A549 (cell line): ENCODE results near the gene HLA-DPA1. TPM values are rescaled to one million over a fixed set of nuclear protein-coding genes. Genes with fewer than 3 reads are reported as not detected.
A peak's percentile ranks its signal among the peaks of the same experiment; 100 is the strongest.

Experiments
- ATAC-seq, 2 experiments: fragments of 200-7000 bp in 1 of 2; fragments of >200 bp in 1 of 2; cut with Nextera tagmentation in 1 of 2; cut with Tn5 transposase in 1 of 2; 3 replicates each; pipeline versions ENCODE4 v1.8.0 to v1.9.1; 2018 to 2020; ENCODE audit warnings: mild to moderate bottlenecking in 1 of 2, moderate library complexity in 1 of 2
- CTCF ChIA-PET: fragments of 300-600 bp; sonication (Branson Sonifier 250); formaldehyde crosslinking; extraction: SDS; loops from one replicate; lab custom pipeline; 2021; ENCODE audit warnings: antibody characterized with exemption, inconsistent platforms; lab: Yijun Ruan, JAX
- POLR2A ChIA-PET: fragments of 350-600 bp; formaldehyde crosslinking; extraction: SDS; loops from one replicate; lab custom pipeline; 2021; ENCODE audit warnings: antibody characterized with exemption, inconsistent platforms; lab: Yijun Ruan, JAX
- DNase-seq, 2 experiments: peaks; one replicate each; pipeline versions ENCODE4 v3.0.0 to v3.0.0-alpha.2; 2011 to 2016; ENCODE audit warnings: low read depth in 1 of 2, low spot score in 1 of 2
- FAIRE-seq: peaks from 2 replicates; lab custom pipeline; 2011; peaks lifted over from hg19 to GRCh38; lab: Jason Lieb, UNC
- H3K27ac ChIP-seq, 2 experiments: fragments of >200 bp; sonication (Bioruptor Twin); formaldehyde crosslinking; 3 replicates each; pipeline ENCODE4 v1.5.1; 2016 to 2017
- H3K4me1 ChIP-seq: fragments of >200 bp; sonication (Bioruptor Twin); formaldehyde crosslinking; 3 replicates; pipeline ENCODE4 v1.6.1; 2016
- H3K4me2 ChIP-seq: fragments of >200 bp; sonication (Bioruptor Twin); formaldehyde crosslinking; 3 replicates; pipeline ENCODE4 v1.6.1; 2016
- H3K4me3 ChIP-seq: fragments of >200 bp; sonication (Bioruptor Twin); formaldehyde crosslinking; 3 replicates; pipeline ENCODE4 v1.5.1; 2016
- H3K9me3 ChIP-seq: fragments of >200 bp; sonication (Bioruptor Twin); formaldehyde crosslinking; 3 replicates; pipeline ENCODE4 v1.6.1; 2016
- BHLHE40 ChIP-seq: IDR thresholded peaks from 2 replicates; pipeline ENCODE4 v1.6.1; 2012; ENCODE audit warnings: low read depth, low read length, inconsistent platforms
- CBX2 ChIP-seq: fragments of 200-600 bp; sonication (generic); IDR thresholded peaks from 2 replicates; pipeline ENCODE4 v1.6.1; 2016; ENCODE audit warnings: low read depth, mild to moderate bottlenecking, borderline replicate concordance
- CBX8 ChIP-seq: fragments of 200-600 bp; sonication (generic); IDR thresholded peaks from 2 replicates; pipeline ENCODE4 v1.6.1; 2016
- CHD2 ChIP-seq: fragments of 150-350 bp; IDR thresholded peaks from 2 replicates; pipeline ENCODE4 v1.6.1; 2014; ENCODE audit warnings: low read length; ENCODE audit not compliant: partially characterized antibody
- EHMT2 ChIP-seq: fragments of 200-600 bp; sonication (generic); IDR thresholded peaks from 2 replicates; pipeline ENCODE4 v1.6.1; 2016; ENCODE audit warnings: antibody characterized with exemption, low read depth, mild to moderate bottlenecking, moderate library complexity
- FOSB ChIP-seq: fragments of 250-450 bp; sonication (Bioruptor Pico); IDR thresholded peaks from 2 replicates; pipeline ENCODE4 v1.5.0; 2020; ENCODE audit warnings: mild to moderate bottlenecking, moderate library complexity
- FOXS1 ChIP-seq: fragments of 250-450 bp; sonication (Bioruptor Pico); IDR thresholded peaks from 2 replicates; pipeline ENCODE4 v1.5.0; 2020; ENCODE audit warnings: mild to moderate bottlenecking, moderate library complexity
- HEYL ChIP-seq: fragments of 250-450 bp; sonication (Bioruptor Pico); IDR thresholded peaks from 2 replicates; pipeline ENCODE4 v1.8.0; 2021; ENCODE audit warnings: mild to moderate bottlenecking, moderate library complexity
- JUNB ChIP-seq: fragments of >200 bp; sonication (Bioruptor Twin); formaldehyde crosslinking; IDR thresholded peaks from 2 replicates; pipeline ENCODE4 v1.6.1; 2016
- MYC ChIP-seq: IDR thresholded peaks from 2 replicates; pipeline ENCODE4 v1.6.1; 2012; ENCODE audit warnings: mild to moderate bottlenecking, inconsistent platforms, low read length, improper control_type of control experiment, borderline replicate concordance
- NR3C1 ChIP-seq: fragments of >200 bp; sonication (Bioruptor Twin); formaldehyde crosslinking; IDR thresholded peaks from 3 replicates; pipeline ENCODE4 v1.6.1; 2017
- RAD21 ChIP-seq, 2 experiments: fragments of >200 bp in 1 of 2; sonication (Bioruptor Twin) in 1 of 2; formaldehyde crosslinking in 1 of 2; IDR thresholded peaks in 1 of 2; conservative IDR thresholded peaks in 1 of 2; 2 replicates in 1 of 2; 3 replicates in 1 of 2; pipeline ENCODE4 v1.6.1; 2012 to 2018; ENCODE audit warnings: inconsistent platforms in 1 of 2
- SMC3 ChIP-seq: fragments of >200 bp; sonication (Bioruptor Twin); formaldehyde crosslinking; IDR thresholded peaks from 3 replicates; pipeline ENCODE4 v1.6.1; 2018; ENCODE audit warnings: inconsistent platforms
- TFCP2L1 ChIP-seq: fragments of 250-450 bp; sonication (Bioruptor Pico); IDR thresholded peaks from 2 replicates; pipeline ENCODE4 v1.5.0; 2021; ENCODE audit warnings: mild to moderate bottlenecking
- TP53 ChIP-seq: fragments of 250-450 bp; sonication (Bioruptor Pico); IDR thresholded peaks from 2 replicates; pipeline ENCODE4 v1.5.0; 2021; ENCODE audit warnings: mild to moderate bottlenecking, moderate library complexity
- WGBS: methylation state at CpG from one replicate; pipeline ENCODE4 v1.1.6; 2017; ENCODE audit errors: missing lambda C conversion rate; 5-methylcytosine and 5-hydroxymethylcytosine counted together
- polyA plus RNA-seq, 4 experiments: library from polyadenylated mRNA; depleted of rRNA in 3 of 4; stranded (reverse); fragments of >200 nt; fragmentation: RNase III in 1 of 4; extraction: RNeasy Plus Mini Kit Qiagen cat#74134 plus additional on column Dnase treatment in 1 of 4; gene quantifications; 2 replicates in 3 of 4; 3 replicates in 1 of 4; pipeline ENCODE4 v1.2.3, GENCODE V29; 2011 to 2017
- TF ChIP-seq, protein P1 (sequence below): fragments of >200 bp; sonication (Bioruptor Twin); formaldehyde crosslinking; IDR thresholded peaks from 3 replicates; pipeline ENCODE4 v1.6.1; 2016
- TF ChIP-seq, protein P2 (sequence below): fragments of >200 bp; sonication (Bioruptor Twin); formaldehyde crosslinking; IDR thresholded peaks from 3 replicates; pipeline ENCODE4 v1.5.1; 2016
- TF ChIP-seq, protein P3 (sequence below): fragments of 150-350 bp; IDR thresholded peaks from 2 replicates; pipeline ENCODE4 v1.6.1; 2014; ENCODE audit warnings: low read depth, mild to moderate bottlenecking, low read length

The HLA-DPA1 gene
- polyA plus RNA-seq, 2 of the 4 experiments (the other 2 are of a cell fraction) = 0.09 TPM; not detected in 1

DNA sequence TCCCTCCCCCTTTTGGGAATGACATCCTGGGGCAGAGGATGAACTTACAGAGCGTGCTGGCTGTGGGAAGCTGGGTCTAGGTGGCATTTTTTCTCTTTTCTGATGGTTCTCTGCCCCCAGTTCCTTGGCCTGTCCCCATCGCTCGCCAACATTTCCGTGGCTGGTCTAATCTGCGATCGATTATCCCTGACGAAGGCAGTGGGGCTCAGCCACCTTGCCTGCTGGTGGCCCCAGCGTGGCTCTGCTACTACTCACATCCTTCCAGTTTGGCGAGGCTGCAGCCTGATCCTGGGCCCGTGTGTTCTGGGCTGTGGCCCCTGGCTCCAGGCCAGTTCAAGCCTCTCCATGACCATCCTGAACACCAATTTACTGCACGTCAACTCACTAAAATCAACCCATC lies 57.7 kb downstream of the HLA-DPA1 start:
- no peak for FAIRE-seq

DNA sequence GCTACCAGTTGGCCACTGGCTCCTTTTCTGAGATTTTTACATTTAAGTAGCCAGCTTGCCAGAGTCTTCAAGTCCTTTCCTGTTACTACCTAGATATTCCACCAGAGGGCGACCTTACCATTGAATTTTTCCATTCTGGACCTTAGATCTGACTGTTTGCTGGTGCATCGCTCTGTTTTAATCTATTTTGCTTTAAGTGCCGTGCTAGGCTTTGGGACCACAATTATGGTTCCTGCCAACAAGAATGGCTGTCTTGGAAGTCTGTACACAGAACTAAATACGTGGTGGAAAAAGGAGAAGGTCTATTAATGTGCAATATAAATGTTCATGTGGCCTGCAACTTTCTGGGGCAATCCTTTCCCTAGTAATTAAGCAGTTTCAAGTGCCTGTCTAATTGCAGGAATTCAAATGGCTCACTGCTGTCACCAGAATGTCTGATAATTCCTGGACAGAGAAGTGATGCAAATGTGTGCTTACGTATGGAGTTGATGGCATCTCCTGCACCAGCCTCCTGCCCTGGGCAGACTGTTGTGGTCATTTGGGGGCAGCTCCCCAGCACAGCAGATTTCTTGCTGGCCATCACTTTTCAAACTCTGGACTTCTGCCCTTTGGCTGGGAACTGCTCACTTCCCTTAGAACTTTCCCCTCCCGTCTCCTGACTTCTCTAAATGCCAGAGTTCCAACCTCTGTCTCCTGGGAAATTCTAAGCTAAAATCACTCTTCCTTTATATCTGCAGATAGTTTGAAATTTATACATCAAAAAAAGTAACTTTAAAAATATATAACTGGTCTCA lies 58.4 kb downstream of the HLA-DPA1 start:
- Histone ChIP-seq H3K9me3 (no peaks in the 10 kb centered on the region), H3K27ac (no peak overlapping the region), H3K4me2 (no peak overlapping the region), H3K4me3 (no peak overlapping the region), H3K4me1 (no peaks in the 10 kb centered on the region)
- no peak for FAIRE-seq
- TF ChIP-seq, protein P1, sequence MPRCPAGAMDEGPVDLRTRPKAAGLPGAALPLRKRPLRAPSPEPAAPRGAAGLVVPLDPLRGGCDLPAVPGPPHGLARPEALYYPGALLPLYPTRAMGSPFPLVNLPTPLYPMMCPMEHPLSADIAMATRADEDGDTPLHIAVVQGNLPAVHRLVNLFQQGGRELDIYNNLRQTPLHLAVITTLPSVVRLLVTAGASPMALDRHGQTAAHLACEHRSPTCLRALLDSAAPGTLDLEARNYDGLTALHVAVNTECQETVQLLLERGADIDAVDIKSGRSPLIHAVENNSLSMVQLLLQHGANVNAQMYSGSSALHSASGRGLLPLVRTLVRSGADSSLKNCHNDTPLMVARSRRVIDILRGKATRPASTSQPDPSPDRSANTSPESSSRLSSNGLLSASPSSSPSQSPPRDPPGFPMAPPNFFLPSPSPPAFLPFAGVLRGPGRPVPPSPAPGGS = no peak
- TF ChIP-seq, protein P2, sequence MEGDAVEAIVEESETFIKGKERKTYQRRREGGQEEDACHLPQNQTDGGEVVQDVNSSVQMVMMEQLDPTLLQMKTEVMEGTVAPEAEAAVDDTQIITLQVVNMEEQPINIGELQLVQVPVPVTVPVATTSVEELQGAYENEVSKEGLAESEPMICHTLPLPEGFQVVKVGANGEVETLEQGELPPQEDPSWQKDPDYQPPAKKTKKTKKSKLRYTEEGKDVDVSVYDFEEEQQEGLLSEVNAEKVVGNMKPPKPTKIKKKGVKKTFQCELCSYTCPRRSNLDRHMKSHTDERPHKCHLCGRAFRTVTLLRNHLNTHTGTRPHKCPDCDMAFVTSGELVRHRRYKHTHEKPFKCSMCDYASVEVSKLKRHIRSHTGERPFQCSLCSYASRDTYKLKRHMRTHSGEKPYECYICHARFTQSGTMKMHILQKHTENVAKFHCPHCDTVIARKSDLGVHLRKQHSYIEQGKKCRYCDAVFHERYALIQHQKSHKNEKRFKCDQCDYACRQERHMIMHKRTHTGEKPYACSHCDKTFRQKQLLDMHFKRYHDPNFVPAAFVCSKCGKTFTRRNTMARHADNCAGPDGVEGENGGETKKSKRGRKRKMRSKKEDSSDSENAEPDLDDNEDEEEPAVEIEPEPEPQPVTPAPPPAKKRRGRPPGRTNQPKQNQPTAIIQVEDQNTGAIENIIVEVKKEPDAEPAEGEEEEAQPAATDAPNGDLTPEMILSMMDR = peak; percentile 59
- TF ChIP-seq, protein P3, sequence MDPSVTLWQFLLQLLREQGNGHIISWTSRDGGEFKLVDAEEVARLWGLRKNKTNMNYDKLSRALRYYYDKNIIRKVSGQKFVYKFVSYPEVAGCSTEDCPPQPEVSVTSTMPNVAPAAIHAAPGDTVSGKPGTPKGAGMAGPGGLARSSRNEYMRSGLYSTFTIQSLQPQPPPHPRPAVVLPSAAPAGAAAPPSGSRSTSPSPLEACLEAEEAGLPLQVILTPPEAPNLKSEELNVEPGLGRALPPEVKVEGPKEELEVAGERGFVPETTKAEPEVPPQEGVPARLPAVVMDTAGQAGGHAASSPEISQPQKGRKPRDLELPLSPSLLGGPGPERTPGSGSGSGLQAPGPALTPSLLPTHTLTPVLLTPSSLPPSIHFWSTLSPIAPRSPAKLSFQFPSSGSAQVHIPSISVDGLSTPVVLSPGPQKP = no peak
- TF ChIP-seq RAD21 (conservative IDR thresholded peaks at IDR 0.05 in 1 of 2, IDR thresholded peaks at IDR 0.05 in 1 of 2) (peak; percentile 57 to 62), TFCP2L1 (CRISPR knock-in tag) (no peak), SMC3 (peak; percentile 62), JUNB (no peak)
- 24% methylated on average over 6 of the region's 6 CpGs for WGBS
- peak; percentile 61 to 85; a peak in 5 of 6 replicates for ATAC-seq
- CTCF ChIA-PET = interaction anchor here (0.7 to 3.3 kb wide), 32 partner anchors 8 to 235 kb away, joined by 3 to 25 read pairs (median 4); no protein-coding TSS in a partner anchor
- peak; percentile 47 to 75 for DNase-seq
- POLR2A ChIA-PET = interaction anchor here (1.0 kb wide), 1 partner anchor 42 kb away, joined by 3 read pairs; no protein-coding TSS in a partner anchor

More for the DNA sequence above, 57.7 kb downstream of the HLA-DPA1 start:
- no peak for DNase-seq
- 53% methylated on average over 11 of the region's 11 CpGs for WGBS
- H3K27ac ChIP-seq = no peak overlapping the region
- no peaks in the 10 kb centered on the region for H3K9me3 ChIP-seq
- ChIA-PET CTCF (interaction anchor here (0.7 to 3.3 kb wide), 20 partner anchors 9 to 233 kb away, joined by 3 to 25 read pairs (median 4); no protein-coding TSS in a partner anchor), POLR2A (no interaction called here)
- H3K4me2 ChIP-seq = no peak overlapping the region
- ATAC-seq = no peak
- H3K4me3 ChIP-seq = no peak overlapping the region
- TF ChIP-seq CHD2 = no peak
- TF ChIP-seq BHLHE40 = no peak
- no peak for TF ChIP-seq CBX8
- no peak for TF ChIP-seq NR3C1
- no peak for TF ChIP-seq HEYL (CRISPR knock-in tag)
- TF ChIP-seq EHMT2 = no peak
- no peak for TF ChIP-seq CBX2
- no peak for TF ChIP-seq RAD21 (conservative IDR thresholded peaks at IDR 0.05 in 1 of 2, IDR thresholded peaks at IDR 0.05 in 1 of 2)
- no peak for TF ChIP-seq TFCP2L1 (CRISPR knock-in tag)
- TF ChIP-seq FOXS1 (CRISPR knock-in tag) = no peak
- TF ChIP-seq, protein P2 = no peak
- TF ChIP-seq JUNB = no peak
- TF ChIP-seq MYC = no peak
- TF ChIP-seq FOSB (CRISPR knock-in tag) = no peak
- no peak for TF ChIP-seq TP53
- H3K4me1 ChIP-seq = no peaks in the 10 kb centered on the region

Other genes with a start within 250 kb of the HLA-DPA1 start
- gene TAP2, start 234.9 kb downstream of the HLA-DPA1 start, polyA plus RNA-seq (2011; rRNA removed) = 11.4 and 12.1 TPM in 2 replicates
- gene TAP2, start 234.9 kb downstream of the HLA-DPA1 start, polyA plus RNA-seq (2017; fragmentation: RNase III; extraction: RNeasy Plus Mini Kit Qiagen cat#74134 plus additional on column Dnase treatment) = 15.9 to 18.4 TPM (median 16.5 TPM) in 3 replicates
- gene PSMB8, start 229.6 kb downstream of the HLA-DPA1 start, polyA plus RNA-seq (2011; rRNA removed) = 18.7 and 20.2 TPM in 2 replicates
- gene PSMB8, start 229.6 kb downstream of the HLA-DPA1 start, polyA plus RNA-seq (2017; fragmentation: RNase III; extraction: RNeasy Plus Mini Kit Qiagen cat#74134 plus additional on column Dnase treatment) = 14.6 to 16.6 TPM (median 15.9 TPM) in 3 replicates
- gene TAP1, start 219.9 kb downstream of the HLA-DPA1 start, polyA plus RNA-seq (2011; rRNA removed) = 21.2 and 28.2 TPM in 2 replicates
- 19.0 to 25.8 TPM (median 21.4 TPM) in 3 replicates for gene TAP1, start 219.9 kb downstream of the HLA-DPA1 start, polyA plus RNA-seq (2017; fragmentation: RNase III; extraction: RNeasy Plus Mini Kit Qiagen cat#74134 plus additional on column Dnase treatment)
- 11.7 and 12.5 TPM in 2 replicates for gene PSMB9, start 219.5 kb downstream of the HLA-DPA1 start, polyA plus RNA-seq (2011; rRNA removed)
- 9.2 to 18.9 TPM (median 12.0 TPM) in 3 replicates for gene PSMB9, start 219.5 kb downstream of the HLA-DPA1 start, polyA plus RNA-seq (2017; fragmentation: RNase III; extraction: RNeasy Plus Mini Kit Qiagen cat#74134 plus additional on column Dnase treatment)
- gene HLA-DMB, start 132.6 kb downstream of the HLA-DPA1 start, polyA plus RNA-seq (2011; rRNA removed) = 14.3 and 21.6 TPM in 2 replicates
- gene HLA-DMB, start 132.6 kb downstream of the HLA-DPA1 start, polyA plus RNA-seq (2017; fragmentation: RNase III; extraction: RNeasy Plus Mini Kit Qiagen cat#74134 plus additional on column Dnase treatment) = 2.1 to 3.7 TPM (median 3.0 TPM) in 3 replicates
- 5.6 and 7.0 TPM in 2 replicates for gene HLA-DMA, start 120.6 kb downstream of the HLA-DPA1 start, polyA plus RNA-seq (2011; rRNA removed)
- gene HLA-DMA, start 120.6 kb downstream of the HLA-DPA1 start, polyA plus RNA-seq (2017; fragmentation: RNase III; extraction: RNeasy Plus Mini Kit Qiagen cat#74134 plus additional on column Dnase treatment) = 2.5 to 2.8 TPM (median 2.5 TPM) in 3 replicates
- gene BRD2, start 105.1 kb downstream of the HLA-DPA1 start, polyA plus RNA-seq (2011; rRNA removed) = 136 and 153 TPM in 2 replicates
- gene BRD2, start 105.1 kb downstream of the HLA-DPA1 start, polyA plus RNA-seq (2017; fragmentation: RNase III; extraction: RNeasy Plus Mini Kit Qiagen cat#74134 plus additional on column Dnase treatment) = 92.1 to 93.6 TPM (median 92.5 TPM) in 3 replicates
- gene HLA-DOA, start 64.1 kb downstream of the HLA-DPA1 start, polyA plus RNA-seq (2011; rRNA removed) = 0.25 and 0.27 TPM in 2 replicates
- 0.03 TPM in 1 of 3 replicates, not detected in the others for gene HLA-DOA, start 64.1 kb downstream of the HLA-DPA1 start, polyA plus RNA-seq (2017; fragmentation: RNase III; extraction: RNeasy Plus Mini Kit Qiagen cat#74134 plus additional on column Dnase treatment)
- not detected in 2 replicates for gene HLA-DPB1, start 2.3 kb upstream of the HLA-DPA1 start, polyA plus RNA-seq (2011; rRNA removed)
- gene HLA-DPB1, start 2.3 kb upstream of the HLA-DPA1 start, polyA plus RNA-seq (2017; fragmentation: RNase III; extraction: RNeasy Plus Mini Kit Qiagen cat#74134 plus additional on column Dnase treatment) = not detected in 3 replicates
- gene COL11A2, start 118.8 kb upstream of the HLA-DPA1 start, polyA plus RNA-seq (2011; rRNA removed) = 0.66 and 0.73 TPM in 2 replicates
- gene COL11A2, start 118.8 kb upstream of the HLA-DPA1 start, polyA plus RNA-seq (2017; fragmentation: RNase III; extraction: RNeasy Plus Mini Kit Qiagen cat#74134 plus additional on column Dnase treatment) = 0.93 to 1.3 TPM (median 1.1 TPM) in 3 replicates
- 15.6 and 21.1 TPM in 2 replicates for gene RXRB, start 127.0 kb upstream of the HLA-DPA1 start, polyA plus RNA-seq (2011; rRNA removed)
- 19.1 to 21.3 TPM (median 20.3 TPM) in 3 replicates for gene RXRB, start 127.0 kb upstream of the HLA-DPA1 start, polyA plus RNA-seq (2017; fragmentation: RNase III; extraction: RNeasy Plus Mini Kit Qiagen cat#74134 plus additional on column Dnase treatment)
- 59.0 and 66.5 TPM in 2 replicates for gene SLC39A7, start 127.2 kb upstream of the HLA-DPA1 start, polyA plus RNA-seq (2011; rRNA removed)
- 104 to 125 TPM (median 122 TPM) in 3 replicates for gene SLC39A7, start 127.2 kb upstream of the HLA-DPA1 start, polyA plus RNA-seq (2017; fragmentation: RNase III; extraction: RNeasy Plus Mini Kit Qiagen cat#74134 plus additional on column Dnase treatment)
- 15.9 and 16.5 TPM in 2 replicates for gene HSD17B8, start 131.0 kb upstream of the HLA-DPA1 start, polyA plus RNA-seq (2011; rRNA removed)
- 9.3 to 9.6 TPM (median 9.5 TPM) in 3 replicates for gene HSD17B8, start 131.0 kb upstream of the HLA-DPA1 start, polyA plus RNA-seq (2017; fragmentation: RNase III; extraction: RNeasy Plus Mini Kit Qiagen cat#74134 plus additional on column Dnase treatment)
- gene RING1, start 134.9 kb upstream of the HLA-DPA1 start, polyA plus RNA-seq (2011; rRNA removed) = 12.7 and 14.6 TPM in 2 replicates
- gene RING1, start 134.9 kb upstream of the HLA-DPA1 start, polyA plus RNA-seq (2017; fragmentation: RNase III; extraction: RNeasy Plus Mini Kit Qiagen cat#74134 plus additional on column Dnase treatment) = 31.4 to 39.0 TPM (median 35.0 TPM) in 3 replicates
- gene VPS52, start 198.2 kb upstream of the HLA-DPA1 start, polyA plus RNA-seq (2011; rRNA removed) = 38.9 and 44.3 TPM in 2 replicates
- 22.8 to 28.0 TPM (median 22.8 TPM) in 3 replicates for gene VPS52, start 198.2 kb upstream of the HLA-DPA1 start, polyA plus RNA-seq (2017; fragmentation: RNase III; extraction: RNeasy Plus Mini Kit Qiagen cat#74134 plus additional on column Dnase treatment)
- gene RPS18, start 198.4 kb upstream of the HLA-DPA1 start, polyA plus RNA-seq (2011; rRNA removed) = 3,426 and 3,692 TPM in 2 replicates
- 3,611 to 3,881 TPM (median 3,639 TPM) in 3 replicates for gene RPS18, start 198.4 kb upstream of the HLA-DPA1 start, polyA plus RNA-seq (2017; fragmentation: RNase III; extraction: RNeasy Plus Mini Kit Qiagen cat#74134 plus additional on column Dnase treatment)
- 0.54 and 0.74 TPM in 2 replicates for gene B3GALT4, start 203.5 kb upstream of the HLA-DPA1 start, polyA plus RNA-seq (2011; rRNA removed)
- gene B3GALT4, start 203.5 kb upstream of the HLA-DPA1 start, polyA plus RNA-seq (2017; fragmentation: RNase III; extraction: RNeasy Plus Mini Kit Qiagen cat#74134 plus additional on column Dnase treatment) = 0.24 to 0.41 TPM (median 0.27 TPM) in 3 replicates
- 35.1 TPM in 2 replicates for gene WDR46, start 215.6 kb upstream of the HLA-DPA1 start, polyA plus RNA-seq (2011; rRNA removed)
- 88.4 to 91.2 TPM (median 89.6 TPM) in 3 replicates for gene WDR46, start 215.6 kb upstream of the HLA-DPA1 start, polyA plus RNA-seq (2017; fragmentation: RNase III; extraction: RNeasy Plus Mini Kit Qiagen cat#74134 plus additional on column Dnase treatment)
- gene PFDN6, start 216.0 kb upstream of the HLA-DPA1 start, polyA plus RNA-seq (2011; rRNA removed) = 61.2 and 84.6 TPM in 2 replicates
- gene PFDN6, start 216.0 kb upstream of the HLA-DPA1 start, polyA plus RNA-seq (2017; fragmentation: RNase III; extraction: RNeasy Plus Mini Kit Qiagen cat#74134 plus additional on column Dnase treatment) = 117 to 138 TPM (median 120 TPM) in 3 replicates
- gene RGL2, start 225.3 kb upstream of the HLA-DPA1 start, polyA plus RNA-seq (2011; rRNA removed) = 11.6 and 12.9 TPM in 2 replicates
- 9.6 to 13.9 TPM (median 12.9 TPM) in 3 replicates for gene RGL2, start 225.3 kb upstream of the HLA-DPA1 start, polyA plus RNA-seq (2017; fragmentation: RNase III; extraction: RNeasy Plus Mini Kit Qiagen cat#74134 plus additional on column Dnase treatment)
- gene TAPBP, start 240.4 kb upstream of the HLA-DPA1 start, polyA plus RNA-seq (2011; rRNA removed) = 16.8 and 17.1 TPM in 2 replicates
- gene TAPBP, start 240.4 kb upstream of the HLA-DPA1 start, polyA plus RNA-seq (2017; fragmentation: RNase III; extraction: RNeasy Plus Mini Kit Qiagen cat#74134 plus additional on column Dnase treatment) = 32.2 to 40.0 TPM (median 37.5 TPM) in 3 replicates
- 3.2 and 4.2 TPM in 2 replicates for gene ZBTB22, start 244.1 kb upstream of the HLA-DPA1 start, polyA plus RNA-seq (2011; rRNA removed)
- 5.1 to 8.4 TPM (median 8.3 TPM) in 3 replicates for gene ZBTB22, start 244.1 kb upstream of the HLA-DPA1 start, polyA plus RNA-seq (2017; fragmentation: RNase III; extraction: RNeasy Plus Mini Kit Qiagen cat#74134 plus additional on column Dnase treatment)
- 20.3 and 24.4 TPM in 2 replicates for gene DAXX, start 249.3 kb upstream of the HLA-DPA1 start, polyA plus RNA-seq (2011; rRNA removed)
- 34.5 to 45.8 TPM (median 41.3 TPM) in 3 replicates for gene DAXX, start 249.3 kb upstream of the HLA-DPA1 start, polyA plus RNA-seq (2017; fragmentation: RNase III; extraction: RNeasy Plus Mini Kit Qiagen cat#74134 plus additional on column Dnase treatment)